ENCODE results near the gene KCNH1. TPM values are rescaled to one million over a fixed set of nuclear protein-coding genes. Genes with fewer than 3 reads are reported as not detected.
A peak's percentile ranks its signal among the peaks of the same experiment; 100 is the strongest.

Gene KCNH1
- total RNA-seq, 1 donor, result 41.3 TPM

GRCh38 chr1:211132721-211133392 lies 1.1 kb downstream of the KCNH1 start:
- H3K27me3 ChIP-seq (ENCODE audit: insufficient read depth, low read length), result peaks cover 16% of the 10 kb centered on the region
- peak overlapping the region; percentile 80 for H2AFZ ChIP-seq (ENCODE audit: low read length)

GRCh38 chr1:211129776-211130175 lies 4.2 kb downstream of the KCNH1 start:
- TF ChIP-seq CTCF (IDR thresholded peaks at IDR 0.05; ENCODE audit: extremely low read depth, low read depth, low read length), result no peak

More at GRCh38 chr1:211132721-211133392, 1.1 kb downstream of the KCNH1 start:
- peak overlapping the region; percentile 89 for H3K4me2 ChIP-seq (ENCODE audit: insufficient read depth, low read length)
- H3K4me3 ChIP-seq (ENCODE audit: insufficient read depth, low read length), result peak overlapping the region; percentile 78
- no peaks in the 10 kb centered on the region for H3K36me3 ChIP-seq (ENCODE audit: insufficient read depth, low read length)
- DNase-seq (ENCODE audit: insufficient read length, low spot score, missing footprints), result no peak
- H3K4me1 ChIP-seq (ENCODE audit: insufficient read depth, low read length), result peaks cover 5% of the 10 kb centered on the region
- peaks cover 2% of the 10 kb centered on the region for H3K79me2 ChIP-seq (ENCODE audit: insufficient read depth, low read length)
- H3K27ac ChIP-seq (ENCODE audit: low read depth, low read length), result peak overlapping the region; percentile 36
- H4K20me1 ChIP-seq (ENCODE audit: insufficient read depth, low read length), result no peaks in the 10 kb centered on the region
- TF ChIP-seq CTCF (IDR thresholded peaks at IDR 0.05; ENCODE audit: extremely low read depth, low read depth, low read length), result no peak
- no peaks in the 10 kb centered on the region for H3K9me3 ChIP-seq (ENCODE audit: low read depth, low read length)

GRCh38 chr1:211127166-211127565 lies 6.8 kb downstream of the KCNH1 start:
- H3K36me3 ChIP-seq (ENCODE audit: insufficient read depth, low read length), result no peaks in the 10 kb centered on the region
- no peaks in the 10 kb centered on the region for H3K79me2 ChIP-seq (ENCODE audit: insufficient read depth, low read length)
- peaks cover 2% of the 10 kb centered on the region for H3K4me1 ChIP-seq (ENCODE audit: insufficient read depth, low read length)
- H3K4me3 ChIP-seq (ENCODE audit: insufficient read depth, low read length), result peak overlapping the region; percentile 29
- peak overlapping the region; percentile 58 for H3K4me2 ChIP-seq (ENCODE audit: insufficient read depth, low read length)
- H3K27me3 ChIP-seq (ENCODE audit: insufficient read depth, low read length), result peaks cover under 1% of the 10 kb centered on the region
- H3K9me3 ChIP-seq (ENCODE audit: low read depth, low read length), result no peaks in the 10 kb centered on the region
- H2AFZ ChIP-seq (ENCODE audit: low read length), result peak overlapping the region; percentile 48
- no peaks in the 10 kb centered on the region for H4K20me1 ChIP-seq (ENCODE audit: insufficient read depth, low read length)
- no peak for DNase-seq (ENCODE audit: insufficient read length, low spot score, missing footprints)
- H3K27ac ChIP-seq (ENCODE audit: low read depth, low read length), result peak overlapping the region; percentile 71
- no peak for TF ChIP-seq CTCF (IDR thresholded peaks at IDR 0.05; ENCODE audit: extremely low read depth, low read depth, low read length)

More at GRCh38 chr1:211129776-211130175, 4.2 kb downstream of the KCNH1 start:
- Histone ChIP-seq H3K4me3 (ENCODE audit: insufficient read depth, low read length) (no peak overlapping the region), H4K20me1 (ENCODE audit: insufficient read depth, low read length) (no peaks in the 10 kb centered on the region), H3K4me2 (ENCODE audit: insufficient read depth, low read length) (no peak overlapping the region), H2AFZ (ENCODE audit: low read length) (no peak overlapping the region), H3K27me3 (ENCODE audit: insufficient read depth, low read length) (peaks cover 13% of the 10 kb centered on the region), H3K36me3 (ENCODE audit: insufficient read depth, low read length) (no peaks in the 10 kb centered on the region), H3K79me2 (ENCODE audit: insufficient read depth, low read length) (peaks cover 2% of the 10 kb centered on the region), H3K27ac (ENCODE audit: low read depth, low read length) (no peak overlapping the region), H3K4me1 (ENCODE audit: insufficient read depth, low read length) (peaks cover 7% of the 10 kb centered on the region), H3K9me3 (ENCODE audit: low read depth, low read length) (no peaks in the 10 kb centered on the region)
- DNase-seq (ENCODE audit: insufficient read length, low spot score, missing footprints), result no peak

GRCh38 chr1:211126622-211127021 lies 7.3 kb downstream of the KCNH1 start:
- no peak for TF ChIP-seq CTCF (IDR thresholded peaks at IDR 0.05; ENCODE audit: extremely low read depth, low read depth, low read length)
- peak overlapping the region; percentile 58 for H3K4me2 ChIP-seq (ENCODE audit: insufficient read depth, low read length)
- no peak overlapping the region for H3K4me3 ChIP-seq (ENCODE audit: insufficient read depth, low read length)
- no peaks in the 10 kb centered on the region for H3K79me2 ChIP-seq (ENCODE audit: insufficient read depth, low read length)
- H2AFZ ChIP-seq (ENCODE audit: low read length), result no peak overlapping the region
- no peaks in the 10 kb centered on the region for H3K36me3 ChIP-seq (ENCODE audit: insufficient read depth, low read length)
- H3K27me3 ChIP-seq (ENCODE audit: insufficient read depth, low read length), result no peaks in the 10 kb centered on the region
- H3K4me1 ChIP-seq (ENCODE audit: insufficient read depth, low read length), result peaks cover 2% of the 10 kb centered on the region
- peak; percentile 90 for DNase-seq (ENCODE audit: insufficient read length, low spot score, missing footprints)
- no peaks in the 10 kb centered on the region for H4K20me1 ChIP-seq (ENCODE audit: insufficient read depth, low read length)
- peak overlapping the region; percentile 71 for H3K27ac ChIP-seq (ENCODE audit: low read depth, low read length)
- no peaks in the 10 kb centered on the region for H3K9me3 ChIP-seq (ENCODE audit: low read depth, low read length)
